ENCODE data around the gene EML2.
A peak's percentile ranks its signal among the peaks of the same experiment; 100 is the strongest.
"Not testable (repeated sequence)": the region's sequence is repeated elsewhere in the genome, so short reads cannot be mapped to it uniquely, and the experiment has no call there.

The EML2 gene

GRCh38 chr19:45615056-45615455 lies 24.1 kb downstream of the EML2 start:
- CTCF ChIA-PET: interaction anchor here (0.7 to 8.9 kb wide), 4 partner anchors 10 to 383 kb away, joined by 3 to 102 read pairs (median 10); partner anchors contain the start of gene EML2
- H3K9me3 ChIP-seq (ENCODE audit: control insufficient read depth, insufficient read depth, low read depth, low read length); H3K4me3 ChIP-seq (ENCODE audit: low read depth, low read length): not testable (repeated sequence)
- TF ChIP-seq REPIN1 (tag by site-specific recombination; IDR thresholded peaks at IDR 0.05; ENCODE audit: low read depth): 0 out of 2 replicates have a peak, but pooled peaks have one; percentile 30
- POLR2A ChIA-PET: interaction anchor here (1.8 to 2.3 kb wide), 4 partner anchors 16 to 77 kb away, joined by 4 to 19 read pairs (median 7); partner anchors contain the start of genes QPCTL and SNRPD2
- Histone ChIP-seq H3K36me3 (ENCODE audit: control insufficient read depth in 2 of 2, insufficient read depth in 1 of 2, low read length in 2 of 2) (peaks cover 41 to 66% of the 10 kb centered on the region in 2 experiments; a peak in 2 of 3 replicates), H3K27ac (ENCODE audit: extremely low read depth, low read depth, low read length) (peak overlapping the region; percentile 57; the same call in 1 of the 2 replicates), H3K4me1 (ENCODE audit: control insufficient read depth, insufficient read depth, low read length) (peaks cover 13% of the 10 kb centered on the region)

- ChIA-PET CTCF (interaction anchor here (1.3 to 8.9 kb wide), 5 partner anchors 9 to 129 kb away, joined by 3 to 102 read pairs (median 9); partner anchors contain the start of genes EML2, QPCTL and SNRPD2), POLR2A (interaction anchor here (0.5 to 2.3 kb wide), 7 partner anchors 13 to 168 kb away, joined by 3 to 7 read pairs (median 5); partner anchors contain the start of genes DMPK, EML2, OPA3 and QPCTL)
- TF ChIP-seq ZNF76 (tag by site-specific recombination; IDR thresholded peaks at IDR 0.05; ENCODE audit: borderline replicate concordance, low read depth): no peak
- TF ChIP-seq GLI4 (tag by site-specific recombination; IDR thresholded peaks at IDR 0.05): no peak
- TF ChIP-seq OSR2 (tag by site-specific recombination; IDR thresholded peaks at IDR 0.05): peak; percentile 64; the same call in 1 of the 2 replicates
- TF ChIP-seq ZNF768 (tag by site-specific recombination; IDR thresholded peaks at IDR 0.05): no peak
- no peak for TF ChIP-seq ZNF571 (tag by site-specific recombination; IDR thresholded peaks at IDR 0.05)
- no peak for TF ChIP-seq MEIS1 (CRISPR knock-in tag; IDR thresholded peaks at IDR 0.05; ENCODE audit: borderline replicate concordance)
- TF ChIP-seq ZNF549 (tag by site-specific recombination; IDR thresholded peaks at IDR 0.05): no peak
- no peak for TF ChIP-seq ZNF362 (tag by site-specific recombination; IDR thresholded peaks at IDR 0.05)
- peak; percentile 78 for TF ChIP-seq ZNF366 (tag by site-specific recombination; conservative IDR thresholded peaks at IDR 0.05)
- TF ChIP-seq ZNF701 (tag by site-specific recombination; IDR thresholded peaks at IDR 0.05): no peak
- peak; percentile 53 for TF ChIP-seq SP3 (tag by site-specific recombination; IDR thresholded peaks at IDR 0.05)
- TF ChIP-seq TCF7L2 (IDR thresholded peaks at IDR 0.05; ENCODE audit: borderline replicate concordance, low read depth, low read length): no peak
- TF ChIP-seq ZNF223 (tag by site-specific recombination; IDR thresholded peaks at IDR 0.05): no peak
- no peak for TF ChIP-seq ZNF585B (tag by site-specific recombination; IDR thresholded peaks at IDR 0.05)
- peak; percentile 76 for TF ChIP-seq KLF1 (tag by site-specific recombination; IDR thresholded peaks at IDR 0.05)
- 0 out of 2 replicates have a peak, but pooled peaks have one; percentile 24 for TF ChIP-seq HOXD13 (CRISPR knock-in tag; IDR thresholded peaks at IDR 0.05; ENCODE audit: borderline replicate concordance)
- no peak for TF ChIP-seq ZNF10 (tag by site-specific recombination; IDR thresholded peaks at IDR 0.05)
- TF ChIP-seq ZBTB26 (tag by site-specific recombination; optimal IDR thresholded peaks at IDR 0.05): no peak
- TF ChIP-seq ZFP69B (tag by site-specific recombination; IDR thresholded peaks at IDR 0.05): peak; percentile 59; the same call in 1 of the 2 replicates
- TF ChIP-seq ZNF23 (tag by site-specific recombination; IDR thresholded peaks at IDR 0.05; ENCODE audit: borderline replicate concordance): no peak
- no peak for TF ChIP-seq ZNF677 (tag by site-specific recombination; IDR thresholded peaks at IDR 0.05)
- peak; percentile 9; the same call in 1 of the 2 replicates for TF ChIP-seq ZNF391 (tag by site-specific recombination; IDR thresholded peaks at IDR 0.05; ENCODE audit: borderline replicate concordance, low read depth)
- no peak for TF ChIP-seq GFI1B (tag by site-specific recombination; IDR thresholded peaks at IDR 0.05)
- no peak for TF ChIP-seq ZBTB6 (tag by site-specific recombination; IDR thresholded peaks at IDR 0.05)
- no peak for TF ChIP-seq ZNF19 (tag by site-specific recombination; IDR thresholded peaks at IDR 0.05; ENCODE audit: low read depth)
- TF ChIP-seq ZFP41 (tag by site-specific recombination; IDR thresholded peaks at IDR 0.05; ENCODE audit: borderline replicate concordance): no peak
- TF ChIP-seq ZFHX2 (tag by site-specific recombination; conservative IDR thresholded peaks at IDR 0.05): peak; percentile 89
- TF ChIP-seq ZNF146 (tag by site-specific recombination; IDR thresholded peaks at IDR 0.05): no peak
- no peak for TF ChIP-seq ZNF664 (tag by site-specific recombination; IDR thresholded peaks at IDR 0.05)
- no peak for TF ChIP-seq ZNF426 (tag by site-specific recombination; IDR thresholded peaks at IDR 0.05)
These were observed 25.1 kb downstream of the EML2 start for GRCh38 chr19:45613926-45614725.

More at GRCh38 chr19:45613926-45614725, 25.1 kb downstream of the EML2 start:
- Histone ChIP-seq H3K4me1 (ENCODE audit: control insufficient read depth, insufficient read depth, low read length) (peaks cover 13% of the 10 kb centered on the region), H3K9me3 (ENCODE audit: control insufficient read depth, insufficient read depth, low read depth, low read length) (no peaks in the 10 kb centered on the region), H3K4me3 (ENCODE audit: low read depth, low read length) (no peak overlapping the region), H3K36me3 (ENCODE audit: control insufficient read depth in 2 of 2, insufficient read depth in 1 of 2, low read length in 2 of 2) (peaks cover 38 to 65% of the 10 kb centered on the region in 2 experiments), H3K27ac (ENCODE audit: extremely low read depth, low read depth, low read length) (peak overlapping the region; percentile 57)
